Measurements from ENCODE around the gene NKPD1. TPM values are rescaled to one million over a fixed set of nuclear protein-coding genes. Genes with fewer than 3 reads are reported as not detected.

Gene NKPD1
- total and polyA plus RNA-seq, 2 donors (not counting 3 experiments of a cell fraction or from before 2014, with no cell fraction given), result 0.04 TPM; not detected in 1

- peak overlapping the region; percentile 92 for H2AFZ ChIP-seq (ENCODE audit: low read depth, low read length)
- peak overlapping the region; percentile 68 for H3K27ac ChIP-seq (ENCODE audit: insufficient read depth, low read depth, low read length)
- BruUV-seq (replicated peaks), result no TSS peak
- H3K4me1 ChIP-seq (ENCODE audit: control insufficient read depth, extremely low read depth, insufficient read depth, low read length), result peaks cover 13% of the 10 kb centered on the region
- H3K9ac ChIP-seq (replicated peaks; ENCODE audit: extremely low read depth, insufficient read depth, low read length), result peak overlapping the region; percentile 74
- peaks cover 11% of the 10 kb centered on the region for H3K79me2 ChIP-seq (ENCODE audit: control insufficient read depth, insufficient read depth, low read length)
- peak; percentile 53 for FAIRE-seq
- CTCF ChIA-PET, result interaction anchor here (0.7 to 3.3 kb wide), 11 partner anchors 8 to 160 kb away, joined by 3 to 13 read pairs (median 7); partner anchors contain the start of genes NKPD1 and PPP1R37
- H4K20me1 ChIP-seq (replicated peaks; ENCODE audit: control insufficient read depth, extremely low read depth, insufficient read depth, low read length), result no peaks in the 10 kb centered on the region
- peak overlapping the region; percentile 62 for H3K4me2 ChIP-seq (ENCODE audit: insufficient read depth, low read length)
- no peaks in the 10 kb centered on the region for H3K9me1 ChIP-seq (replicated peaks; ENCODE audit: control insufficient read depth, extremely low read depth, insufficient read depth, low read length)
- no peak for DNase-seq (ENCODE audit: low read depth, low spot score)
- H3K9me3 ChIP-seq (replicated peaks; ENCODE audit: control insufficient read depth, insufficient read depth, low read length), result no peaks in the 10 kb centered on the region
- POLR2A ChIA-PET, result interaction anchor here (1.4 kb wide), 1 partner anchor 15 kb away, joined by 3 read pairs; no protein-coding TSS in a partner anchor
- peak overlapping the region; percentile 68 to 90 (median 85) for H3K4me3 ChIP-seq (replicated peaks in 1 of 3; ENCODE audit: insufficient read depth in 1 of 3, low read depth in 1 of 3, low read length in 3 of 3)
- no peaks in the 10 kb centered on the region for H3K36me3 ChIP-seq (ENCODE audit: control insufficient read depth in 2 of 2, extremely low read depth in 1 of 2, insufficient read depth in 2 of 2, low read length in 2 of 2)
- no peaks in the 10 kb centered on the region for H3K27me3 ChIP-seq (ENCODE audit: control insufficient read depth in 2 of 2, insufficient read depth in 2 of 2, low read length in 2 of 2)
- dilution Hi-C loops (cut with MboI; ENCODE audit: extremely low pct_ligation_motif_present, low sequenced_read_pairs) (no loop called here), intact Hi-C loops (cut with micrococcal nuclease) (no loop called here)
- TF ChIP-seq EZH2 (IDR thresholded peaks at IDR 0.05; ENCODE audit: borderline replicate concordance, low read depth, low read length, severe bottlenecking), result no peak
- TF ChIP-seq GATA2 (IDR thresholded peaks at IDR 0.05; ENCODE audit: insufficient read depth, insufficient read length, low read depth, low read length), result no peak
- TF ChIP-seq FOS (IDR thresholded peaks at IDR 0.05; ENCODE audit: borderline replicate concordance, insufficient read depth, low read length), result no peak
- peak; percentile 41 for TF ChIP-seq POLR2AphosphoS5 (IDR thresholded peaks at IDR 0.05; ENCODE audit: insufficient read depth, low read depth, low read length)
- TF ChIP-seq JUN (IDR thresholded peaks at IDR 0.05; ENCODE audit: borderline replicate concordance, insufficient read depth, insufficient read length, low read depth), result no peak
- TF ChIP-seq CTCF (IDR thresholded peaks at IDR 0.05; ENCODE audit: extremely low read depth in 1 of 2, insufficient read depth in 1 of 2, low read depth in 1 of 2, low read length in 2 of 2), result no peak
- TF ChIP-seq POLR2A (IDR thresholded peaks at IDR 0.05; ENCODE audit: low read depth, low read length), result no peak
- TF ChIP-seq, protein P1, sequence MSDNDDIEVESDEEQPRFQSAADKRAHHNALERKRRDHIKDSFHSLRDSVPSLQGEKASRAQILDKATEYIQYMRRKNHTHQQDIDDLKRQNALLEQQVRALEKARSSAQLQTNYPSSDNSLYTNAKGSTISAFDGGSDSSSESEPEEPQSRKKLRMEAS (IDR thresholded peaks at IDR 0.05; ENCODE audit: insufficient read depth, insufficient read length), result no peak
- no peak for TF ChIP-seq MYC (IDR thresholded peaks at IDR 0.05; ENCODE audit: low read depth, low read length)
These were observed 18.5 kb upstream of the NKPD1 start for GRCh38 chr19:45179072-45179891.

Measured in endothelial cell of umbilical vein (primary cell).